Activated CD4-positive, alpha-beta T cell treated with anti-CD3 and anti-CD28 coated beads for 4 hours (primary cell): ENCODE measurements around the gene USE1.
A peak's percentile ranks its signal among the peaks of the same experiment; 100 is the strongest.

ENCODE experiments used
- DNase-seq, 2 donors: peaks; one replicate each; pipeline ENCODE4 v3.0.0-alpha.2; 2020

Gene USE1

DNA sequence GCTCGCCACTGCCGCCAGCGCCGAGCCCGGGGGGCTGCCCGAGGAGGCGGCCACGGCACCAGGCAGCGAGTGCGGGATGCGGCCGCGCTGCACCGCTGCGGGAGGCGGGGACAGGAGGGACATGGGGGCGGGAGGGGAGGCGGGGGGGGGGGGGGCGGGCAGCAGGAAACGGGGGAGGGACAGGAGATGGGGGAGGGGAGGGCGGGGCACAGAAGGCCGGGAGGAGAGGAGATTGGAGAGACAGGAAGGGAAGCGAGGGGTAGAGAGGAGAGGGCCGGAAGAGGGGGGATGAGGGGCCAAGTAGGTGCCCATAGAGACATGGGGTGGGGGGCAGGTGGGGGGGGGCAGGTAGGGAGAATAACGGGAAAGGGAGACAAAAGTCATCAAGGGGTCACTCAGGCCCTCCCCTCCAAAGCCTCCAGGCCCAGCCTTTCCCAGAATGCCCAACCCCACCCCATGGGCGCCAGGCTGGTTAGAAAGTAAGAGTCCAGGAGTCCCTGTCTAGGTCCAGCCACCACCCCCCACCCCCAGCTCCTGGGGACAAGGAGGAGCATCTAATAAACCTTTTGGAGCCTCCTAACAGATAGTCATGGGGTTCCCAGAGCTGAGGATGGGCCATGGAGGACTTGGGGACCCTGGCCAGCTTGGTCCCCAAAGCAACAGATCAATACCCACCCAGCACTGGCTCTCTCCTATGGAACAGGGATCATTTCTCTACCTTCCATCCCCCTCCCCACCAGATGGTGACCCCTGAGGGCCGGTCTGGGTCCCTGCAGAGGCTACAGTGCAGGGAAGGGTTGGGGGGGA lies 21.0 kb downstream of the USE1 start:
- peak; percentile 22 to 49 for DNase-seq

DNA sequence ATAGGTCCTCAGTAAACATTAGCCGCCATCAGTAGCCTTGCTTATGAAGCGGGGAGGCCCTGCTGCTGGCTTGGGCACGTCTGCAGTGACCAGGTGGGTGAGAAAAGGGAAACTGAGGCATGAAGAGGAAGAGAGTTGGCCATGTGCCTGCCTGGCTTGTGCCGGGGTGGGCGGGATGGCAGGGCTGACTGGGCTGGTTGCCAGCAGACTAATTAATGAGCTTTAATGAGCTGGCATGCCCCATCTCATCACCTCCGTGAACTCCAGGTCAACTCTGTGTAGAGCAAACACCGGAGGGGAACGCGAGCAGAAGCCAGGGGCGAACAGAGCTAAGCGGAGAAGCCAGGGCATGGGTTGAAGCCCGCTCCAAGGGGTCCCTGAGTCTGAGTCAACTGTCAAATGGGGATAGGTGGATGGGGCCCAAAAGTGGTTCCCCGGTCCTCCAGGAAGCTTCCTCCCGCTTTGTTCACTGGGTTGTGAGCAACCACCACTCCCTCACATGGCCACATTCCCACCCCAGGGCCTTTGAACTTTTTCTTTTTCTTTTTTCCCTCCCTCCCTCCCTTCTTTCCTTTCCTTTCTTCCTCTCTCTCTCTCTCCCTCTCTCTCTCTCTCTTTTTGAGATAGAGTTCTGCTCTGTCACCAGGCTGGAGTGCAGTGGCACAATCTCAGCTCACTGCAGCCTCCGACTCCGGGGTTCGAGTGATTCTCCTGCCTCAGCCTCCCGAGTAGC lies 21.8 kb downstream of the USE1 start:
- DNase-seq, result no peak

DNA sequence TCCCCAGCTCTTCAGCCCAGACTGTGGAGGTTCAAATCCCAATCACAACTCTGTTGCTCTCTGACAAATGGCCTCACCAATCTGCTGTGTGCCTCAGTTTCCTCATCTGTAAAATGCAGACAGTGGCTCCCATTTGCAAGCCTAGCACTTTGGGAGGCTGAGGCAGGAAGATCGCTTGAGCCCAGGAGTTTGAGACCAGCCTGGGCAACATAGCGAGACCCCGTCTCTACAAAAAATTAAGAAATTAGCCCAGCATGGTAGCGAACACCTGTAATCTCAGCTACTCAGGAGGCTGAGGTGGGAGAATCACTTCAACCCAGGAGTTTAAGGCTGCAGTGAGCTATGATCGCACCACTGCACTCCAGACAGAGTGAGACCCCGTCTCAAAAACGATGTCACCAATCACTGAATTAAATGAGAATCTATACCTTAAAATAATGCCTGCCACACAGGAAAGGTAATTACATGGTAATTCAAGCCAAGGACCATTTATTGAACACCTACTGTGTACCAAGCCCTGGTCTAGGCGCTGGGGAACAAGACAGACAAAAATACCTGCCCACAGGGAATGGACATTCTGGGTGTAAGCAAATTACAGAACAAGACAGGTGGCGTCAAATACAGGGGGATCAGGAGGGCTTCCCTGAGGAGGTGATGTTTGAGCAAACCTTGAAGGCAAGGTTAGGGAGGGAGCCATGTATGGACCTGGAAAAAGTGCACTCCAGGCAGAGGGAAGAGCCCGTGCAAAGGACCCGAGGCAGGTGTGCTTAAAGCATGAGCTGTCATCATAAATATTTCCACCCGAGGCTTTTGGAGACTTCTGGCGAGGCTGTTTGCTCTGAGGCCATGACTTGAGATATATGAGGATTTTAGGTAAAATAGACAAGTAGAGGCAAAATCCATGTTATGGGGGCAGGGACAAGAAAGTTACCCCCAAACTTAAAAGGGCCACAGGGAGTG lies 22.9 kb downstream of the USE1 start:
- no peak for DNase-seq

DNA sequence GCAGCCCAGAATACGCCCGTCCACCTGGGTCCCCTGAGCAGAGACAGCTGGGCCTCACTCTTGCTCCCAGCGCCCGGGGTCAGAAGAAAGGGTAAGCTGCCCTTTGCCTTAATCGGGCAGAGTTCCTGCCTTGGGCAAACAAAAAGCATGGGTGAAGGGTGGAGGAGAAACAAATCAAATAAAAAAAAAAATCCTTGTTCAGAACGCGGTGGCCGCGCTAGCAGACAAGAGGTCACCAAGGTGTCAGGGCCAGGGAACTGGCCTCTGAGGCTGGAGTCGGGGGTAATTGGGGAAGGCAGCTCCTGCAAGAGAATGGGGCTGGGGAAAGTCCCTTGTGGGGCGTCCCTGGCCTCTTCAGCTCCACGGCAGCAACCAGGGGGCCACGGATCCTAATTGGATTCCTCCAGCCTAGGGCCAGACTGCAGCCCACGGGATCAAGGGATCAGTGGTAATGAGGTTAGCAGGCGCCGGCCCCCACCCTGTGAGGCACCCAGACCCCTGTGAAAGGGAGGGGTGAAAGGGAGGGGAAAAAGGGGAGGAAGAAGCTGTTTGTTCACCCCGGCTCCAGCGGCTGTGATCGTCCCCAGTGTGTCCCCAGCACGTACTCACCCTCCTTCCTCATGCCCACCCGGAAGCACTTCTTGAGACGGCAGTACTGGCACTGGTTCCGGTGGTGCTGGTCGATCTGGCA lies 25.1 kb downstream of the USE1 start:
- DNase-seq, result no peak

DNA sequence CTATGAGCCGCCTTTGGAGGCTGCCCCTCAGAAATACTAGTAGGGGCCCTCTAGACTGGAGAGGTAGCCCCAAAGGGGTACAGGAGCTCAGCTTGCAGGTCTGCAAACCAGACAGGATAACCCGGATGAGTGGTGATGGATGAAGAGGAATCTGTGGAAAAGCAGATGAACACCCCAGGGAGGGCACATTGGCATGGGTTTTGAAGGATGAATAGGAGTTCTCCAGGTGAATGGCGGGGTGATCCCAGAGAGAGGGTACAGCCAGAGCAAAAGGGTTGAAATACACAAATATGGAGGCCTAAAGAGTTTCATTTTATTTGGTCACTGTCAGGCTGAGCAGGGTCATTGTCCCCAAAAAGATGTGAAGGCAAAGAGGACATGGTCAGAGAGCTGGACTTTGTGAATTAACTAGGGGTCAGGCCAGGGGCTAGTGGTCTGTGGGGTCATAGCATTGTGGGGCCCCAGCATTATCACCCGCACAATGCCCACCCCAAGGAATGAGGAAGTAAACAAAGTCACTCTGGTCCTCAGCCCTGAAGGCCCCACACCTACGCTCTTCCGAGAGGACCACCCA lies 25.8 kb downstream of the USE1 start:
- no peak for DNase-seq

DNA sequence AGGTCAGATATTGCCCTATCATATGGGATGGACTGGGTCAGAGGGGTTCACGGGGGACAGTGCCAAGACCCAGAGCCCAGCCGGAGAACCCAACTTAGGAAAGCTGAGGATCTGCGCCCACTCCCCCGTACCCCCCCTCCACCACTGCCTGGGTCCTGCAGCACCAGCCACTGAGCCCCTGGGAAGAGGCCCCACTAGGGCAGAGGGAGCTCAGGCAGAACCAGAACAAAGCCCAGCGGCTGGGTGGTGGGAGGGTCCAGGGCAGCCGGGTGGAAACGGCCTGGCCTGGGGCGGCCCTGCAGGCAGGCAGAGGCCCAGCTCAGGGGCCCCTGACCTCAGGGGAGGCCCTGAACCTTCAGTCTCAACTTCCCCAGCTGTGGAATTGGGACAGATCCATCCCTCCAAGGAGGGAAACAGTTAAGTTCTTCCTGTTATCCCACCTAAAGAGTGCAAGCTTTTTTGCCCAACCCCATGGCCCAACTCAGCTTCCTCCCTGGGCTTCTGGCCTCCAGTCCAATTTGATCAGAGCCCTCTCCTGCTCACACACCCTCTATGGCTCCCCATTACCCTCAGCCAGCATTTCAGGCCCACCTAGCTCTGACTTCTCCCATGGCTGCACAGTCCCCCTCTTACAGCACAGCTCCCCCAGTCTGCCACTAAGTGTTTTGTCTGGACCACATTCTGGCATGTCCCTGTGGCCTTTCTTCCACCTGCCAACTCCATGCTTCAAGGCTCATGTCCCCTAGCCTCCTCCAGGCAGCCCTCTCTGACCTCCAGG lies 27.5 kb downstream of the USE1 start:
- no peak for DNase-seq

DNA sequence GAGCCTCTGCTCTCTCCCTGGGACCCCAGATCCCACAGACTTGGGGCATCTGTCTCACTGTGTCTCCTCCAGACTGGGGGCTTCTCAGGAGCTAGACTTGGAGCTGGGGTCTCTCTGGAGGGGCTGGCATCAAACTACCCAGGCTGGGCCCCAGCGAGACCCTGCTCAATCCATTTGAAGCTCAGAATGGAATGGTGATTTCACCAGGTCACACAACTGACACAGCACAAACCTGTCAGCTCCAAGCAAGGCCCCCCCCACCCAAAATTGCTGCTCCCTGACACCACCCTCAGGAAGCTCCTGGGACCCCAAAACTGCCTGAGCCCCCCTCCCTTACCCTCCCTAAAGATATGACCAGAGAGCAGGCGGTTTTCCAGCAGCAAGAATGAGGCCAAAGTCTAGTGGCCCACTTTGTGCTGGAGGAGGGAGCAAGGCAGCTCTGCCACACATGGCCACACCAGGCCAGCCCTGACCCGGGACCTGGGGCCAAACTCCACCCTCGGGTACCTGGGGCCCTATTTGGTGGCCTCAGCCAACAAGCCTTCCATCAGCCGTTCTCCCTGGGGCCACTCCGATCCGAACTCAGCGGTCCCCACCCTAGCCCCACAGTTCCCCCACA lies 28.2 kb downstream of the USE1 start:
- no peak for DNase-seq

DNA sequence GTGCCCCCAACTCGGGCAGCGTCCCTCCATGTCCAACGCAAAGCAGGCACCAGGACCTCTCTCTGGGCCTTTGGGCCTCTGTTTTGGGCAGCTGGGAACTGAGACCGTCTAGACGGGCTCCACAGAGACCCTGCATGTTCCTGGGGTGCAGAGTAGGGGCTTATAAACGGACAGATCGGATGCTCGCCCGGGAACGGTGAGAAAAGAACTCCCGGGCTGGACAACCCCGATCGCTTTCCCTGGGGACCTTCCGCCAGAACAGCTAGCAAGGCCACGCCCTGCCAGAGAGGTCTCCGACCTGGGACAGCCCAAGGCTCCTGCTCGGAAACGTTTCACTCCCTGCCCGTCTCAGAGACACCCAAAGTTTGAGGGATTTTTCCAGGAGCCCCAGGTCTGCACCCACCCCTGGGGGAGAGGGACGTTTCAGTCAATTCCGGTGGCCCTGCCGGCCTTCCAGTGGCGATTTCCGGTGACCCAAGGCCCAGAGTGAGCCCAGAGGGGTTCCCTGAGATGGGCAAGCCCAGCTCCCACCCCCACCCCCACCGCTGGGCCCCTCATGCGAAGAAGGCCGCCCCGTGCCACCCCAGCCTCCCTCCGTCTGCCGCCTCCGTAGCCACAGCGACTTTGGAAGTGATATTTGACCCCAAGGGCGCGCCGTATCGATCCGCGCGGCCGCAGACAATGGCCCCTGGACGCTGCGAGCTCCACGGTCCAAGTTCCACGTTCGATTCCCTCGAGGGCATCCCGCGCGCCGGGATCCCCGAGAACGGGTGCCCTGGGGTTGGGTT lies 28.9 kb downstream of the USE1 start:
- DNase-seq, result no peak

DNA sequence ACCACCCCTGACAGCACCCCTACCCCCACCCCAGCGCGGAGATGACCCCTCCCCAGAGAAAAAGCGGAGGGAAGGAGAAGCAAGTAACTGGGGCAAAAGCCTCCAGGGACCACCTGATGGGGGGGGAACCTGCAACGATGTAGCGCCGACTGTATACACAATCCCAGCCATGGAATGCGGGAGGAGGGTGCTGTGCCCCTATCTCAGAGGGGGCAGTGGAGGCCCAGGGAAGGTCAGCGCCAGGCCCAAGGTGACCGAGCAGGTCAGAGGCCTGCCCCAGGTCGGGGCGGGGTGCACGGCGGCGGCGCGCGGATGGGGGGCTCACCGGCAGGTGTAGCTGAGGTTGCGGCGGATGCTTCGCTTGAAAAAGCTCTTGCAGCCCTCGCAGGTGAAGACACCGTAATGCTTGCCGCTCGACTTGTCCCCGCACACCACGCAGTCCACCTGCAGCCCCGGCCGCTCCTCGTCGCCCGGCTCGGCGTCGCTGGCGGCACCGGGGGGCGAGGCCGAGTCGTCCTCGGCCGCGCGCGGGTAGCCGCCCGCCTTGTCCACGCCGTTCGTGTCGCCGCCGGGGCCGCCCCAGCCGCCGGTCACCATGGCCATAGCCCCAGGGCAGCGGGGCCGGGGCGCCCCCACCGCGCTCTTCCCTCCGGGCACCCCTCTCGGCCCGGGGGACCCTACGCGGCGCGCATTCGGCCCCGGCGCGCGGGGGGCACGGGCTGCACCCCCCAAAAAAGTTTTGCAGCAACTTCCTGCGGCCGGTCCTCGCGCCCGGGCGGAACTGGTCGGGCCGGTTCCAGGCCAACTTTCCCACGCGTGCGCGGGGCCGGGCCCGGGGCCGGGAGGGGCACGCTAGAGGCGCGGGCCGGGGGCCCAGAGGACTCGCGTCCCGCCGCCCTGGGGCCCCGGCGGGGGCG lies 29.7 kb downstream of the USE1 start:
- no peak for DNase-seq

DNA sequence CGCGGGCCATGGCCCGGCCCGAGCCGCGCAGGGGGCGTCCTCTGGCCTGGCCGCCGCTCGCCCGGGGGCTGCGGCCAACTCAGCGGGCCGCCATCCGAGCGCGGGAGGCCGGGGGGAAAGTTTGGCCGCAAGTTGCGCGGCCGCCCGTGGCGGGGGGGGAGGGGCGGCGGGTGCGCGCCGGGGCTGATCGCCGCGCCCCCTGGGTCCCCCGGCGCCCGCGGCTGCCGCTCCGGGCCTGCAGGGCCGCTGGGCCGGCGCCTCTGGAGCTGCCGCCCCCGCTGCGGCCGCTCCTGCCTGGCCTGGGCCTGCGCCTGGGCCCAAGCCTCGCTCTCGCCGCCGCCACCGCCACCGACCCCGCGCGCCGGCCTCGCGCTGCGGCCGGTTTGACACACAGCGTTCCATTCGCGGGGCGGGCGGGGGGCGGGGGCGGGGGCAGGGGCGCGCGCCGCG lies 30.4 kb downstream of the USE1 start, which contains the start of gene NR2F6:
TSS of gene NR2F6 (minus strand) at position 385 of the 450 bp plus-strand sequence. CDS start 699 bp downstream, outside the sequence.
- no peak for DNase-seq

DNA sequence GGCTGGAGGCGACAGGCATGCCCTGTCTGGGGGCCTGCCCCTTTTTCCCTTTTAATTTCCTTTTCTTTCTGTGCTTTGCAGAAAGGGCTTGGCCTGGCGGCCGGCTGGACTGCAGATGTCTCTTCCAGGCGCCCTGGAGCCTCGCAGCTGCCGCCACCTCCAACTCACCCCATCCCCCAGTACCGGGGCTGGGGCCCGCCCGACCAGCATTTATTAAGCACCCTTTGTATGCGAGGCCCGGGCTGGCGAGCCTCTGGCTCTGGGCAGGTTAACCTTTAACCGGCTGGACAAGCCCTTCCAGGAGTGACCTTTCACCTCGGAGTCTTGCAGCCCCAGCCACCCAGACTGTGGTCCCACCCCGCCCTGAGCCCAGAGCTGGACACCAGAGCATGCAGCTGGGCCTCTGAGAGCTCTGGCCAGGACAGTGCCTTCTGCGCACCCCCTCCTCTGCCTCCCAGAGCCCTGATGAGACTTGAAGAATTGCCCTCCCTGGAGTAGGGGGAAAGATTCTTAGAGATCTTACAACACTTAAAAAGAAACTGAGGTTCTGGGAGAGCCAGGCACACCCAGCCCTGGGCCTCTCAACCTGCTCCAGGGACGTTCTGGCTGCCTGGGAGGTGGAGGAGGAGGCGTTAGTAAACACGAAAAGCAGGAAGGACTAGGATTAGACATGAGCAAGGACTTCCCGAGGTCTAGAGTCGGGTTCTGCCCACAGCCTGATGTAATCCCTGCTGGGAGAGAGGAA lies 31.7 kb downstream of the USE1 start:
- no peak for DNase-seq

DNA sequence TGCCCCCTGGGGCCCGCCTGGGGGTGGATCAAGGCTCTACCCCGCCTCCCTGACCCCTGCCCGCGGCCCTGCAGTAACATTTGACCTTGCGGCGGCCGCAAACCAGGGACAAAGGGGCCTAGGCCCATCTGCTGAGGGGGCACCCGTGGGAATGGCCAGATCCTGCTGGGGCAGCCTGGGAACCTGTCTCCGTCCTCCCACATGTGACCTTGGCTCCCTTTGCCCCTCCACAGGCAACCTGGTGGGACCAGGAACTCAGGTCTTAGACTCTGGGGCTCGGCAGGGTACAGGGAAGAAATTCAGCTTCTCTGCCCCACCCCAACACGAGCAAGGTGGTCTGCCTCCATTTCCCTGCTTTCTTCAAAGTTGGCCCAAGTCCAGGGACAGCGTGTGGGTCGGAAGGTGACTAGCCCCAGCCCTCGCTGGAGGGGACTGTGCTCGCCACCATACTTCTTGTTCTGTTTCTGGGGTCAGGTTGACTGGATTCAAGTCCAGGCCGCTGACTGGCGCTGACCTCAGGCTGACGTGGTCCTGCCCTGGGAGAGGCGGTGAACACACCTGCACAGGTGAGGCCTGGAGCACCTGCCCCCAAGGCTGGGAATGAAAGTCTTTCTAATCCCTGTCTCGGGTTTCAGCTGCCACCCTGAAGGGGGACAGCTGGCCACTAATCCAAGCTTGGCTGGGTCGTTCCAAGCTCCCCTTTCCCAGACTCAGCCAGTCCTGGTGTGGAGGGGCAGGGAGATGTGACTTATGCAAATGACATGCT lies 33.0 kb downstream of the USE1 start:
- DNase-seq, result no peak

DNA sequence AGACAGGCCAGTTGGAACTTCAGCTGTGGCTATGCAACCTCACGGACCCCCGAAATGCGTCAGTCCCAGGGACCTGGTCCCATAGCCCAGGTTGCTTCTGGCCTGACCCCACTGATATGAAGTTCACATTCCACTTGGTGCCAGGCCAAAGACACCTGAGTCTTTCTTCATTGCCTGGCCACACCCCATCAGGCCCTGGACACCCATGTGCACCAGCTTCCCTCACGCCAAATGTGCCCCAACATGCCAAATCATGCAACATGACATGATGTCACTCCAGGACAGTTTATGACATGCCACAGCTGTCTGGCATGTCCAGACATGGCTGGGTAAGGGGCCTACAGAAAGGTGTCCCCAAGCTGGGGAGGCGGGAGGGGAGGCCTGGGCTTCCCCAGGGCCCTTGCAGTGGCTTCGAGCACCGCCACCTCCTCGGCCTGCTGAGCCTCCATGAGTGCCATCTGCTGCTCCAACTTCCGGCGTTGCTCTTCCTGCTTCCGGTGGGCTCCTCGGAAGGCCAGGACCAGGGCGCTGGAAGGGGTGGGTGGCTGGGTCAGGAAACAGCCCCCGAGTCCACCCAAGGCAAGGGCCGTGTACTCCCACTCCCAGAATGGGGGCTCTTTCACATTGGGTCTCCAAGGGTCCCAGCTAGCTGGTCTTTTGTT lies 34.9 kb downstream of the USE1 start:
- DNase-seq, result no peak

DNA sequence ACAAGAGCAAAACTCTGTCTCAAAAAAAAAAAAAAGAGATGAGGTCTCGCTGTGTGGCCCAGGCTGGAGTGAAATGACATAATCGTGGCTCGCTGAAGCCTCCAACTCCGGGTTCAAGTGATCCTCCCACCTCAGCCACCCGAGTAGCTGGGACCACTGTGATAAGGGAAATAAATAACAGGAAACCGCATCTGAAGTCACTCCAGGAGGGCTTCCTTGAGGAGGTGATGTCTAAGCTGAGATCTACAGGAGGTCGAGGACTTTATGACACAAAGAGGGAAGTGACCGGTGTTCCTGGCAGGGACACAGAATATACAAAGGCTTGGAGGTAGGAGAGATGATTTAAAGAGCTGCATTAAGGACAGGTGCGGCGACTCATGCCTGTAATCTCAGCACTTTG lies 39.5 kb downstream of the USE1 start:
- DNase-seq, result no peak

DNA sequence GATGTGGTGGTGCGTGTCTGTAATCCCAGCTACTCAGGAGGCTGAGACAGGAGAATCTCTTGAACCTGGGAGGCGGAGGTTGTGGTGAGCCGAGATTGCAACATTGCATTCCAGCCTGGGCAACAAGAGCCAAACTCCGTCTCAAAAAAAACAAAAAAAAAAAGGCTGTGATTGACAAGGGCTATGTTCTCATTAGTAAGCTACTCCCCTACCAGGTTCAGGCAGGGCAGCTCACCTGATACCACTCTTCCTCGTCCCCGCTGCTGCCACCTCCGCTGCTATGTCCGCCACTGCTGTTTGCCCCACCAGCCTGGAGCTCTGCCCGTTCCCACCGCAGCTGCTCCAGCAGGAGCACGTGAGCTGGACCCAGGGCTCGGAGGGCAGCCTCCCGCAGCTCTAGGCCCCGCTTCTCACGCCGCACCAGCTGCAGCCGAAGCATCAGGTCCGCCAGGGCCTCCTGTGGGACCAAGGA lies 40.0 kb downstream of the USE1 start:
- DNase-seq, result no peak

DNA sequence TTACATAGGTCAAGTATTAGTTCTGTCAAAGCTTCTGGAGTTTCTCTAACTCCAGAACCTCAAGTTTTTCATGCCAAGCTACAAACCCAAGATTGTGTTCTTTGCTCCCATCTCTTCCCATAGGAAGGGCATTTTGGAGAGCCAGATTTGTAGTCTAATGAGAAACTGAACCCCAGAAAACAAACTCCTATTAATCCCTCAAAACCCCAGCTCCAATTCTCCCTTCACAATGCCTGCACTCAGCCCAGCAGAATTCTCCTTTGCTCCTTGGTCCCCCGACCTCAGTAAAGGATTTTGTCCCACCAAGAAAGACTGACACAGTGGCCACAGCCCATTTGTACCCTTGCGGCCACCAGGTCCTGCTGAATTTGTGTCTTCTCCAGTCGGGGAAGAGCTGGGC lies 41.0 kb downstream of the USE1 start:
- DNase-seq, result no peak
